Measurements from ENCODE around the gene GNG14.

The GNG14 gene

GRCh38 chr19:12665671-12666264 is 22.0 kb upstream of the GNG14 start:
- POLR2A ChIA-PET: interaction anchor here (0.5 to 1.0 kb wide), 4 partner anchors 13 to 126 kb away, joined by 3 to 6 read pairs (median 5); partner anchors contain the start of gene JUNB
- DNase-seq (ENCODE audit: extremely low spot score): no peak
- CTCF ChIA-PET: interaction anchor here (0.9 to 2.1 kb wide), 7 partner anchors 11 to 702 kb away, joined by 3 to 16 read pairs (median 3); partner anchors contain the start of gene DHPS
- TF ChIP-seq, protein P1, sequence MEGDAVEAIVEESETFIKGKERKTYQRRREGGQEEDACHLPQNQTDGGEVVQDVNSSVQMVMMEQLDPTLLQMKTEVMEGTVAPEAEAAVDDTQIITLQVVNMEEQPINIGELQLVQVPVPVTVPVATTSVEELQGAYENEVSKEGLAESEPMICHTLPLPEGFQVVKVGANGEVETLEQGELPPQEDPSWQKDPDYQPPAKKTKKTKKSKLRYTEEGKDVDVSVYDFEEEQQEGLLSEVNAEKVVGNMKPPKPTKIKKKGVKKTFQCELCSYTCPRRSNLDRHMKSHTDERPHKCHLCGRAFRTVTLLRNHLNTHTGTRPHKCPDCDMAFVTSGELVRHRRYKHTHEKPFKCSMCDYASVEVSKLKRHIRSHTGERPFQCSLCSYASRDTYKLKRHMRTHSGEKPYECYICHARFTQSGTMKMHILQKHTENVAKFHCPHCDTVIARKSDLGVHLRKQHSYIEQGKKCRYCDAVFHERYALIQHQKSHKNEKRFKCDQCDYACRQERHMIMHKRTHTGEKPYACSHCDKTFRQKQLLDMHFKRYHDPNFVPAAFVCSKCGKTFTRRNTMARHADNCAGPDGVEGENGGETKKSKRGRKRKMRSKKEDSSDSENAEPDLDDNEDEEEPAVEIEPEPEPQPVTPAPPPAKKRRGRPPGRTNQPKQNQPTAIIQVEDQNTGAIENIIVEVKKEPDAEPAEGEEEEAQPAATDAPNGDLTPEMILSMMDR (IDR thresholded peaks at IDR 0.05; ENCODE audit: control extremely low read depth, extremely low read depth, low read depth, missing control alignments): no peak

GRCh38 chr19:12666265-12667048 is 21.3 kb upstream of the GNG14 start, which contains the start of the genes MAN2B1 and WDR83:
Gene MAN2B1 (minus strand): TSS chr19:12666742. CDS start chr19:12666701, 41 bp downstream.
Gene WDR83 (plus strand): TSS chr19:12666807. CDS start chr19:12669791, 2,984 bp downstream.
- ChIA-PET CTCF (interaction anchor here (0.9 to 2.1 kb wide), 7 partner anchors 10 to 703 kb away, joined by 3 to 16 read pairs (median 3); partner anchors contain the start of gene DHPS), POLR2A (interaction anchor here (0.6 to 1.0 kb wide), 4 partner anchors 12 to 1085 kb away, joined by 3 to 6 read pairs (median 4); partner anchors contain the start of gene JUNB)
- peak; percentile 94 for DNase-seq (ENCODE audit: extremely low spot score)
- TF ChIP-seq, protein P1 (IDR thresholded peaks at IDR 0.05; ENCODE audit: control extremely low read depth, extremely low read depth, low read depth, missing control alignments): no peak

GRCh38 chr19:12667731-12668302 is 20.0 kb upstream of the GNG14 start:
- ChIA-PET POLR2A (no interaction called here), CTCF (interaction anchor here (1.2 to 7.4 kb wide), 4 partner anchors 10 to 106 kb away, joined by 3 to 93 read pairs (median 4); partner anchors contain the start of gene DHPS)
- DNase-seq (ENCODE audit: extremely low spot score): no peak
- TF ChIP-seq, protein P1 (IDR thresholded peaks at IDR 0.05; ENCODE audit: control extremely low read depth, extremely low read depth, low read depth, missing control alignments): no peak

DNA sequence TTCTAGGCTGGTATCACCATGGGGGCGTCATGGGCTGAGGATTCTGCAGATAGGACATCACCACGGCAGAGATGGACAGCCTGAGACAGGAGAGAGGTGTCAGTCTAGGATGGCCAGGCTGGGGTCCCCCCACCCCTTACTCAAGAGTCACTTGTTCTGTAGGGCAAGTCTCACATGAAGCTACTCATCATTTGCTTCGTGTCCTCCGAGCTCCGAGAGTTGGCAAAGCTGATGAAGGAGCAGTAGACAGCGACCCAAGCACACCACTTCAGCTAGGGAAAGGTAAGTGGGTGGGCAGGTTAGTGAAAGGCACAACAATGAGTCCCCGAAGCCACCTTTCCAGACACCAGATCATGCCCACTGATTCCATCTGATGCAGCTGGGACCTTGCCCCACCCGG is 19.5 kb upstream of the GNG14 start:
- TF ChIP-seq, protein P1 (IDR thresholded peaks at IDR 0.05; ENCODE audit: control extremely low read depth, extremely low read depth, low read depth, missing control alignments): no peak
- no peak for DNase-seq (ENCODE audit: extremely low spot score)
- ChIA-PET POLR2A (interaction anchor here (1.3 kb wide), 1 partner anchor 28 kb away, joined by 4 read pairs; no protein-coding TSS in a partner anchor), CTCF (interaction anchor here (1.3 to 7.4 kb wide), 4 partner anchors 10 to 128 kb away, joined by 3 to 93 read pairs (median 4); no protein-coding TSS in a partner anchor)

GRCh38 chr19:12668932-12669269 is 18.9 kb upstream of the GNG14 start:
- TF ChIP-seq, protein P1 (IDR thresholded peaks at IDR 0.05; ENCODE audit: control extremely low read depth, extremely low read depth, low read depth, missing control alignments): no peak
- POLR2A ChIA-PET: interaction anchor here (1.3 kb wide), 1 partner anchor 29 kb away, joined by 4 read pairs; no protein-coding TSS in a partner anchor
- no peak for DNase-seq (ENCODE audit: extremely low spot score)
- CTCF ChIA-PET: interaction anchor here (0.6 to 7.4 kb wide), 7 partner anchors 9 to 127 kb away, joined by 3 to 93 read pairs (median 4); no protein-coding TSS in a partner anchor
